Measurements from ENCODE around the gene ARL16.

The ARL16 gene

GRCh38 chr17:81716674-81716996, 33.0 kb upstream of the ARL16 start:
- no peak overlapping the region for H3K4me3 ChIP-seq (ENCODE audit: low read depth, low read length)
- in situ Hi-C loops (cut with HindIII; ENCODE audit: low sequenced_read_pairs): no loop called here
- DNase-seq (ENCODE audit: low read depth): no peak
- TF ChIP-seq CTCF (IDR thresholded peaks at IDR 0.05; ENCODE audit: low read depth, low read length, missing control alignments): no peak

GRCh38 chr17:81715872-81716673, 32.5 kb upstream of the ARL16 start:
- TF ChIP-seq CTCF (IDR thresholded peaks at IDR 0.05; ENCODE audit: low read depth, low read length, missing control alignments): no peak
- H3K4me3 ChIP-seq (ENCODE audit: low read depth, low read length): no peak overlapping the region
- no peak for DNase-seq (ENCODE audit: low read depth)
- in situ Hi-C loops (cut with HindIII; ENCODE audit: low sequenced_read_pairs): no loop called here

GRCh38 chr17:81715107-81715871, 31.7 kb upstream of the ARL16 start:
- in situ Hi-C loops (cut with HindIII; ENCODE audit: low sequenced_read_pairs): no loop called here
- H3K4me3 ChIP-seq (ENCODE audit: low read depth, low read length): no peak overlapping the region
- DNase-seq (ENCODE audit: low read depth): no peak
- TF ChIP-seq CTCF (IDR thresholded peaks at IDR 0.05; ENCODE audit: low read depth, low read length, missing control alignments): no peak

- no peak overlapping the region for H3K4me3 ChIP-seq (ENCODE audit: low read depth, low read length)
- in situ Hi-C loops (cut with HindIII; ENCODE audit: low sequenced_read_pairs): no loop called here
- TF ChIP-seq CTCF (IDR thresholded peaks at IDR 0.05; ENCODE audit: low read depth, low read length, missing control alignments): no peak
- DNase-seq (ENCODE audit: low read depth): no peak
These were observed 31.0 kb upstream of the ARL16 start for GRCh38 chr17:81714412-81715106.

DNA sequence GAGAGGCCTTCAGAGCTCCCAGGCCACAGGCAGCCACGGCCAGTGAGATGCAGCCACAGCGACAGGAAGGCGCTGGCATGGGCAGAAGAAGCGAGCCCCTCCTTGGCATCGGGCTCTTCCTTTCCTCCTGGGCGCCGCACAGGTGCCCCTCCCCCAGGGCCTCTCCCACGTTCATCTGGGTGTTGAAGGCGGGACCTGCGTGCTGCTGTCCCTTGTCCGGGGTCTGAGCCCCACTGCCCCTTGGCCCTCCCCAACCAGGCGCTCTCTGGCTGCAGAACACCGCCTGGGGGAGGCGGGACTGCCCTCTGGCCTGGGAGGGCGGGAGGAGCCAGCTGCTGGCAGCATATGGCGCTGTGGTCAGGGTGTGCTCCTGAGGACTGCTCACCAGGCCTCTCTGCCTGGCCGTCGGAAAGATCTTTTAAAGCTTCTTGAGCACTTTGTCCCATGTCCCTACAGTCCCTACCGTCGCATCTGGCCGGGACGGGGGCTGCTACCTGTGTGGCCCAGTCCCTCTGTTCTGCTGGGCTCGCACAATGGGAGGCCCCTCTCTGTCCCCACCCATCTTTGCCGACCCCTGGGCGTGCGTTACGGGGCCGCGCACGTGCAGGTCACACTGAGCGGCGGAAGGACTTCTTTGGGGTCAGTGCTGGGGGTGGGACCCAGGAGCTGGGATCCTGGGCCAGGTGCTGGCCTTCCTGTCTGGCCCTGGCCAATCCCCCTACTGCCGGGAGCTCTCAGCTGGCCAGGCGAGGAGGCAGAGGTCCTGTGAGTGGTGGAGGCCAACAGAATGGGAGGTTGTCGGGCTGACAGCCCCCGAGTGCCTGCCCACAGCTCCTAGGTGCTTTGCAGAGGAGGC, 30.2 kb upstream of the ARL16 start:
- no peak for DNase-seq (ENCODE audit: low read depth)
- in situ Hi-C loops (cut with HindIII; ENCODE audit: low sequenced_read_pairs): no loop called here
- TF ChIP-seq CTCF (IDR thresholded peaks at IDR 0.05; ENCODE audit: low read depth, low read length, missing control alignments): no peak
- H3K4me3 ChIP-seq (ENCODE audit: low read depth, low read length): peak overlapping the region; percentile 55

Measured in astrocyte of the cerebellum (primary cell).